Loucy (cell line): ENCODE results near the gene NUMB.
"Not testable (repeated sequence)": the region's sequence is repeated elsewhere in the genome, so short reads cannot be mapped to it uniquely, and the experiment has no call there.

Experiments used
- H2AFZ ChIP-seq: fragments of 200-600 bp; sonication (generic); 2 replicates; pipeline ENCODE4 v1.6.0; 2016; ENCODE audit warnings: antibody characterized with exemption, mild to moderate bottlenecking, low read length, moderate library complexity
- H3F3A ChIP-seq: fragments of 200-600 bp; 2 replicates; pipeline ENCODE4 v1.6.0; 2016; ENCODE audit warnings: antibody characterized with exemption, low read depth, mild to moderate bottlenecking
- H3K27me3 ChIP-seq: fragments of 200-600 bp; sonication (generic); 2 replicates; pipeline ENCODE4 v1.6.1; 2014; ENCODE audit warnings: low read length, mild to moderate bottlenecking; ENCODE audit not compliant: insufficient read depth, poor library complexity, severe bottlenecking
- H3K36me3 ChIP-seq: fragments of 200-600 bp; sonication (generic); 2 replicates; pipeline ENCODE4 v1.6.1; 2016; ENCODE audit warnings: low read length; ENCODE audit not compliant: insufficient read depth
- H3K4me1 ChIP-seq: fragments of 200-600 bp; sonication (generic); 2 replicates; pipeline ENCODE4 v1.5.1; 2014; ENCODE audit warnings: low read length, mild to moderate bottlenecking; ENCODE audit not compliant: insufficient read depth, poor library complexity, severe bottlenecking
- H3K4me2 ChIP-seq: fragments of 200-600 bp; sonication (generic); 2 replicates; pipeline ENCODE4 v1.6.0; 2014; ENCODE audit warnings: antibody characterized with exemption, low read length, low read depth, mild to moderate bottlenecking; ENCODE audit not compliant: poor library complexity, severe bottlenecking
- H3K4me3 ChIP-seq: fragments of 200-600 bp; sonication (generic); 2 replicates; pipeline ENCODE4 v1.5.1; 2014; ENCODE audit warnings: low read length, mild to moderate bottlenecking, mixed read lengths; ENCODE audit not compliant: poor library complexity, severe bottlenecking
- H3K79me2 ChIP-seq: fragments of 200-600 bp; sonication (generic); 2 replicates; pipeline ENCODE4 v1.6.1; 2014; ENCODE audit warnings: low read length; ENCODE audit not compliant: insufficient read depth
- H3K9ac ChIP-seq: fragments of 200-600 bp; sonication (generic); 2 replicates; pipeline ENCODE4 v1.6.0; 2014; ENCODE audit warnings: mild to moderate bottlenecking, low read depth, low read length, moderate library complexity; ENCODE audit not compliant: poor library complexity, severe bottlenecking
- H3K9me2 ChIP-seq: fragments of 200-600 bp; sonication (generic); replicated peaks from 2 replicates; pipeline ENCODE4 v1.6.1; 2016; ENCODE audit warnings: low read depth, low read length, mixed read lengths
- H3K9me3 ChIP-seq: fragments of 200-600 bp; sonication (generic); 2 replicates; pipeline ENCODE4 v1.6.1; 2014; ENCODE audit warnings: mild to moderate bottlenecking, antibody characterized with exemption, low read length, low read depth; ENCODE audit not compliant: insufficient read depth
- H4K20me1 ChIP-seq: fragments of 200-600 bp; sonication (generic); 2 replicates; pipeline ENCODE4 v1.6.0; 2014; ENCODE audit warnings: antibody characterized with exemption, low read length, mild to moderate bottlenecking; ENCODE audit not compliant: insufficient read depth, poor library complexity, severe bottlenecking
- EZH2phosphoT487 ChIP-seq: fragments of 200-600 bp; IDR thresholded peaks from 2 replicates; pipeline ENCODE4 v1.6.1; 2018; ENCODE audit warnings: antibody characterized with exemption, mild to moderate bottlenecking, moderate library complexity, borderline replicate concordance
- TF ChIP-seq, protein P1 (sequence below): fragments of 200-600 bp; sonication (generic); conservative IDR thresholded peaks from 2 replicates; pipeline ENCODE4 v1.5.1; 2014; ENCODE audit warnings: mild to moderate bottlenecking, antibody characterized with exemption, low read length

The NUMB gene

DNA sequence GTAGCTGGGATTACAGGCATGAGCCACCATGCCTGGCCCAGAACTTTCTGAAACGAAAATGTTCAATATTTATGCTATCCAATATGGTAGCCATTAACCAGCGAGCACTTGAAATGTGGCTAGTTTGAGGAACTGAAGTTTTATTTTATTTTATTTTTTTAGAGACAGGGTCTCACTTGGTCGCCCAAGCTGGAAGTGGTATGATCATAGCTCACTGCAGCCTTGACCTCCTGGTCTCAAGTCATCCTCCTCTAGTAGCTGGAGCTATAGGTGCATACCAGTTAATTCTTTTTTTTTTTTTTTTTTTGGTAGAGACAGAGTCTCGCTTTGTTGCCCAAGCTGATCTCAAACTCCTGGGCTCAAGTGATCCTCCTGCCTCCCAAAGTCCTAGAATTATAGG, 73.3 kb downstream of the NUMB start:
- not testable (repeated sequence) for H3K4me2 ChIP-seq, H4K20me1 ChIP-seq, H3K9me3 ChIP-seq, H3K9ac ChIP-seq, H3K79me2 ChIP-seq, H3K4me3 ChIP-seq, H3K4me1 ChIP-seq, H3K36me3 ChIP-seq, H3K27me3 ChIP-seq, H3K9me2 ChIP-seq, H3F3A ChIP-seq, H2AFZ ChIP-seq

- Histone ChIP-seq H4K20me1 (no peaks in the 10 kb centered on the region), H3K27me3 (no peaks in the 10 kb centered on the region), H2AFZ (no peak overlapping the region), H3K4me1 (no peaks in the 10 kb centered on the region), H3K4me3 (no peak overlapping the region), H3K9me3 (no peaks in the 10 kb centered on the region; the same call in 1 of the 2 replicates), H3F3A (no peaks in the 10 kb centered on the region), H3K4me2 (no peak overlapping the region), H3K9me2 (no peaks in the 10 kb centered on the region), H3K9ac (no peak overlapping the region), H3K79me2 (no peaks in the 10 kb centered on the region), H3K36me3 (no peaks in the 10 kb centered on the region)
- TF ChIP-seq, protein P1, sequence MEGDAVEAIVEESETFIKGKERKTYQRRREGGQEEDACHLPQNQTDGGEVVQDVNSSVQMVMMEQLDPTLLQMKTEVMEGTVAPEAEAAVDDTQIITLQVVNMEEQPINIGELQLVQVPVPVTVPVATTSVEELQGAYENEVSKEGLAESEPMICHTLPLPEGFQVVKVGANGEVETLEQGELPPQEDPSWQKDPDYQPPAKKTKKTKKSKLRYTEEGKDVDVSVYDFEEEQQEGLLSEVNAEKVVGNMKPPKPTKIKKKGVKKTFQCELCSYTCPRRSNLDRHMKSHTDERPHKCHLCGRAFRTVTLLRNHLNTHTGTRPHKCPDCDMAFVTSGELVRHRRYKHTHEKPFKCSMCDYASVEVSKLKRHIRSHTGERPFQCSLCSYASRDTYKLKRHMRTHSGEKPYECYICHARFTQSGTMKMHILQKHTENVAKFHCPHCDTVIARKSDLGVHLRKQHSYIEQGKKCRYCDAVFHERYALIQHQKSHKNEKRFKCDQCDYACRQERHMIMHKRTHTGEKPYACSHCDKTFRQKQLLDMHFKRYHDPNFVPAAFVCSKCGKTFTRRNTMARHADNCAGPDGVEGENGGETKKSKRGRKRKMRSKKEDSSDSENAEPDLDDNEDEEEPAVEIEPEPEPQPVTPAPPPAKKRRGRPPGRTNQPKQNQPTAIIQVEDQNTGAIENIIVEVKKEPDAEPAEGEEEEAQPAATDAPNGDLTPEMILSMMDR: no peak
- TF ChIP-seq EZH2phosphoT487: no peak
Measured at GRCh38 chr14:73383356-73383755, 75.0 kb downstream of the NUMB start.

GRCh38 chr14:73381380-73382013, 76.8 kb downstream of the NUMB start:
- no peaks in the 10 kb centered on the region; the same call in 1 of the 2 replicates for H3K9me3 ChIP-seq
- no peaks in the 10 kb centered on the region for H3K4me1 ChIP-seq
- H3K27me3 ChIP-seq: no peaks in the 10 kb centered on the region
- H4K20me1 ChIP-seq: no peaks in the 10 kb centered on the region
- no peaks in the 10 kb centered on the region for H3K36me3 ChIP-seq
- H2AFZ ChIP-seq: no peak overlapping the region
- no peak overlapping the region for H3K4me3 ChIP-seq
- H3K9me2 ChIP-seq: no peaks in the 10 kb centered on the region
- no peak overlapping the region for H3K4me2 ChIP-seq
- no peak for TF ChIP-seq EZH2phosphoT487
- TF ChIP-seq, protein P1: no peak
- H3K79me2 ChIP-seq: no peaks in the 10 kb centered on the region
- H3F3A ChIP-seq: no peaks in the 10 kb centered on the region
- H3K9ac ChIP-seq: no peak overlapping the region

DNA sequence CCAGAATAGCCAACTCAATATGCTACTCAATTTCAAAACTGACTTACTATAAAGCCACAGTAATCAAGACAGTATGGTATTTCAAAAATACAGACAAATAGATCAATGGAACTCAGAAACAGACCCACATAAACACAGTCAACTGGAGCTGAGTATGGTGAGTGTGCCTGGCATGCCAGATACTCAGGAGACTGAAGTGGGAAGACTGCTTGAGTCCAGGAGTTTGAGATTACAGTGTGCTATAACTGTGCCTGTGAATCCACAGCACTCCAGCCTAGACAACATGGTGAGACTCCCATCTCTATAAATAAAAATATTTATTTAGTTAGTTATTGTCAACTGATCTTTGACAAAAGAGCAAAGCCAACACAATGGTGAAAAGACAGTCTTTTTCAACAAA, 81.8 kb downstream of the NUMB start:
- Histone ChIP-seq H3K79me2 (peaks cover 12% of the 10 kb centered on the region; the same call in 1 of the 2 replicates), H3K27me3 (no peaks in the 10 kb centered on the region), H3K9me2 (no peaks in the 10 kb centered on the region), H2AFZ (no peak overlapping the region), H3K4me3 (no peak overlapping the region), H3K4me2 (no peak overlapping the region), H3F3A (no peaks in the 10 kb centered on the region), H3K9ac (no peak overlapping the region), H3K4me1 (no peaks in the 10 kb centered on the region), H3K36me3 (no peaks in the 10 kb centered on the region), H3K9me3 (no peaks in the 10 kb centered on the region), H4K20me1 (no peaks in the 10 kb centered on the region)
- TF ChIP-seq EZH2phosphoT487: no peak
- TF ChIP-seq, protein P1: no peak
